Activated CD4-positive, alpha-beta T cell treated with anti-CD3 and anti-CD28 coated beads, Interleukin-2, Interleukin-6, amounts not matched to agents 100 ng/mL and 50 ng/mL, durations not matched to agents 16 hours and 8 hours (primary cell): ENCODE measurements around the gene GPC5.
"Not testable (repeated sequence)": the region's sequence is repeated elsewhere in the genome, so short reads cannot be mapped to it uniquely, and the experiment has no call there.

Source experiments
- DNase-seq: peaks from one replicate; pipeline ENCODE4 v3.0.0-alpha.2; 2020

The GPC5 gene

GRCh38 chr13:91370501-91370900, 27.9 kb upstream of the GPC5 start:
- no peak for DNase-seq

GRCh38 chr13:91372911-91373310, 25.5 kb upstream of the GPC5 start:
- no peak for DNase-seq

GRCh38 chr13:91375116-91375729, 23.2 kb upstream of the GPC5 start:
- DNase-seq = no peak

GRCh38 chr13:91381371-91381770, 17.1 kb upstream of the GPC5 start:
- DNase-seq = no peak

GRCh38 chr13:91383836-91384235, 14.6 kb upstream of the GPC5 start:
- no peak for DNase-seq

- no peak for DNase-seq
These were observed 13.5 kb upstream of the GPC5 start for GRCh38 chr13:91384896-91385295.

GRCh38 chr13:91389186-91389585, 9.2 kb upstream of the GPC5 start:
- DNase-seq = no peak

GRCh38 chr13:91397595-91397994, 826 bp upstream of the GPC5 start:
- no peak for DNase-seq

- no peak for DNase-seq
These were observed 1.0 kb downstream of the GPC5 start for GRCh38 chr13:91399189-91400062.

- no peak for DNase-seq
These were observed 1.6 kb downstream of the GPC5 start for GRCh38 chr13:91400063-91400399.

GRCh38 chr13:91400671-91401070, 2.2 kb downstream of the GPC5 start:
- DNase-seq = no peak

GRCh38 chr13:91401920-91402319, 3.5 kb downstream of the GPC5 start:
- no peak for DNase-seq

GRCh38 chr13:91405240-91405639, 6.8 kb downstream of the GPC5 start:
- DNase-seq = no peak

GRCh38 chr13:91406619-91407018, 8.2 kb downstream of the GPC5 start:
- peak; percentile 64 for DNase-seq

GRCh38 chr13:91408971-91409370, 10.6 kb downstream of the GPC5 start:
- DNase-seq = no peak

- not testable (repeated sequence) for DNase-seq
These were observed 18.2 kb downstream of the GPC5 start for GRCh38 chr13:91416579-91416978.

GRCh38 chr13:91417660-91418325, 19.4 kb downstream of the GPC5 start:
- DNase-seq = no peak

- no peak for DNase-seq
These were observed 28.5 kb downstream of the GPC5 start for GRCh38 chr13:91426913-91427312.

- DNase-seq = not testable (repeated sequence)
These were observed 40.3 kb downstream of the GPC5 start for GRCh38 chr13:91438674-91439073.

GRCh38 chr13:91450913-91451312, 52.5 kb downstream of the GPC5 start:
- no peak for DNase-seq

- DNase-seq = no peak
These were observed 56.2 kb downstream of the GPC5 start for GRCh38 chr13:91454666-91455065.

GRCh38 chr13:91456837-91457236, 58.4 kb downstream of the GPC5 start:
- no peak for DNase-seq

- no peak for DNase-seq
These were observed 61.1 kb downstream of the GPC5 start for GRCh38 chr13:91459485-91459884.

- DNase-seq = no peak
These were observed 65.9 kb downstream of the GPC5 start for GRCh38 chr13:91464336-91464735.
